ENCODE results near the gene SUPT5H.
"Not testable (repeated sequence)": the region's sequence is repeated elsewhere in the genome, so short reads cannot be mapped to it uniquely, and the experiment has no call there.

Gene SUPT5H

DNA sequence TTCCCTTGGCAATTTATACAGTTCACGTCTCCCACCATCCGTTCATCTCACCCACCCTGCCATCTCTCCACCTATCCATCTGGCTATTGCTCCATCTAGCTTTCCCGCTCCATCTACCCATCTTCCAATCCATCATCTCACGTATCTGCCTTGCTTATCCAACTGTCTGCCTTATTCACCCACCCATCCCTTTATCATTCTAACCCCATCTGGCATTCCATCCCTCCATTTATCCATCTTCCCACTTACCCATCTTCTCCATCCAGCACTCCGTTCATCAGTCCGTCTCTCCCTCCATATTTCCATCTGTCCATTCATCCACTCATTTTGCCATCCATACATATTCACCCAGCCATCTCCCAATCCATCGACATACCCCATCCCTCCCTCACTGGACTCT, 19.6 kb upstream of the SUPT5H start:
- no peak for DNase-seq (ENCODE audit: low read depth)

DNA sequence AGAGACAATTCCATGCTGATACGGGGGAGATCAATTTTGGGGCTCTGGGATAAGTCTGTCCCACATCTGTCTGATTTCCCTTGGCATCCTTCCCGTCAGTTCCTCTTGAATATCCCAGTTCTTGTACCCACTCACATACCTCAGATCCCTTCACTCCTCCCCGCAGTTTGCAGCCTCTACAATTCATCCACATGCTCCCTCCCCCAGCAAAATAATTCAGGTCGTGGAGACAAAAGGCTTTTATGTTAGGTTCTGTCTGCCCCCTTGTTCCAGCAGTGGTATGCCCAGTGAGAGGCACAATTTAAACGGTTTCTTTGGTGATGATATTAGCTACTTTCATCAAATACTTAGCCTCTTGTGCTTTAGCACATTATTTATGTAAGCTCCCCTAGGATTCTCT, 19.2 kb upstream of the SUPT5H start:
- no peak for DNase-seq (ENCODE audit: low read depth)

DNA sequence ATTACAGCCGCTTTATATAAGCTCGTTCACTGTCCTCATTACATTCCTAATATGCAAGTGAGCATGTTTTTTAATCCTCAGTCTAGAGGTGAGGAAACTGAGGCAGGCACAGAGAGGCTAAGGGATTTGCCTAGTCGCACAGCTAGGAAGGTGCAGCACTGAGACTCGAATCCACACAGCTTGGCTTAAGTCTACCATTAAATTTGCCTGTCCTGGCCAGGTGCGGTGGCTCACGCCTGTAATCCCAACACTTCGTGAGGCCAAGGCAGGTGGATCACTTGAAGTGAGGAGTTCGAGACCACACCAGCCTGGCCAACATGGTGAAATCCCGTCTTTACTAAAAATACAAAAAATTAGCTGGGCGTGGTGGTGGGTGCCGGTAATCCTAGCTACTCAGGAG, 17.7 kb upstream of the SUPT5H start:
- DNase-seq (ENCODE audit: low read depth), result no peak

DNA sequence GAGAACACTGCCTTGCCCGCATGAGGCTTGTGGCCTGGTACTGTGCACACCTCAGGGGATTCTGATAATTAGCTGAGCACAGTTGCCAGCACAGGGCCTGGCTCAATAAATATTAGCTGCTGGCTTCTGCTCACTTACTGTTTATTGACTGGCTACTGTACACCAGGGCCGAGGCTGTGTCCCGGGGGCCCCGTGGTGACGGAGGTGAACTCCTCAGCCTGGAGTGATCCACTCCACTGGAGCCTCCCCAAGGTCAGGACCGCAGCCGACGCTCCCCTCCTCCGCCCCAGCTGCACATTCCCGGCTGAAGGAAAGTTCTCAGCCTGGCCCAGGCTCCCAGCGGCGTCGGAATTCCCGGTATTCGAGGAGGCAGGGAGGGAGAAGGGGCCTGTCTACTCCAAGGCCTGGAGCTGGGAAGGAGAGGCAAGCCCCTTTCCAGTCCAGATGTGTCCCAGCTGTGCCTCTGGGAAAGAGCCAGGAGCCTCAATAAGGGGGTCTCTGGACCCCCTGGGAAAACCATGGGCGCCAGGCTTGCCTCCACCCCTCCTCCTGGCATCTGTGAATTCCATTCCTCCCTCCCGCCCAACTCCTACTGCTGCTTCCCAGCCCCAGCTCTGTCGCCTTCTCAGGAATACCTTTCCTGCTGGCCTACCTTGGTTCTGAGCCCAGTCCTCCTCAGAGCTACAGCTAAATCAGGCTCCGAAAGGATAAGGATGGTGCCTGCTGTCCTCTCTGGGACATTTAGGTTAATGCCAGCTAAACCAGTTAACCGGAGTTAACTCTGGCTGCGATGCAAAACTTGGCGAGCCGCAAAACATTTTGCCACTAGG, 16.9 kb upstream of the SUPT5H start:
- no peak for DNase-seq (ENCODE audit: low read depth)

DNA sequence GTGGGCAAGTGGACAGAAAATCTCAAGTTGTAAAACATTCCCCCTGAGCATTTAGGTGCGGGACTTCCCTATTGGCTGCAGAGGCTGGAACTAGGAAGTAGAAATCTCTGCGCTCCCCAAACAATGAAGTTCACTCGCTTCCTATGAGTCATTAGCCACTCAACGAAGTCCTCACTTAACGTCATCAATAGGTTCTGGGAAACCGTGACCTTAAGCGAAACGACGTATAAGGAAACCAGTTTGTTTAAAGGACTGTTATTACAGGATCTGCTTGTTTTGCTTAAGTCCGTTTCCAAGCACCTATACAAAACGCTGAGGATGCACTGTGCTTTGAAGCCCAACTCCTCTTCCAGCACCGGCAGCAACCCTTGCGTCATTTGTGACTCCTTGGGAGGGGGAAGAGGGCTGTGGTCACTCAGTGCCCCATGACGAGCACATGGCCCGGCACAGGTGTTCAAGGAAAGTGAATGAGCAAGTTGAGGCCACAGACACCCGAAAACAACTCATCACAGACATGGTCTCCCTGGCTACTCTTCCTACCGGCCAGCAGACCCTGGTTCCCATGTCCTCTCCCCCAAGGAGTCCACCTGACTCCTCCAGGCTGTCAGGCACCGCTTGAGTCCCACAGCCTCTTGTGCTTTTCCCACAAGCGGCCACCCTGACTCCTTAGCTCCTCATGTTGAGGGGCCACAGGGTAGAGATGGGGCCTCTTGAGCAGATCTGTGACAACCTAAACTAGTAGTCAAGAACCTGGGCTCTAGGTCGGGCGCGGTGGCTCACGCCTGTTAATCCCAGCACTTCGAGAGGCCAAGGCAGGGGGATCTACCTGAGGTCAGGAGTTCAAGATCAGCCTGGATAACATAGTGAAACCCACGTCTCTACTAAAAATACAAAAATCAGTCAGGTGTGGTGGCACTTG, 14.4 kb upstream of the SUPT5H start:
- DNase-seq (ENCODE audit: low read depth), result no peak

DNA sequence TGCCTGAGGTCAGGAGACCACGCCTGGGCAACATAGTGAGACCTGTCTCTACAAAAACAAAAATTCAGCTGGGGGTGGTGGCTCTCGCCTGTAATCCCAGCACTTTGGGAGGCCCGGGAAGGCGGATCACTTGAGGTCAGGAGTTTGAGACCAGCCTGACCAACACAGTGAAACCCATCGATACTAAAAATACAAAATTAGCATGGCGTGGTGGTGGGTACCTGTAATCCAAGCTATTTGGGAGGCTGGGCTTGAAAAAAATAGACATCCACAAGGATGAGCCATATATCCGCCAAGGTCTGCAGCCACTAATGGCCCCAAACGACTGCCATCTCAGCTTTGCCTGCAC, 12.7 kb upstream of the SUPT5H start:
- no peak for DNase-seq (ENCODE audit: low read depth)

DNA sequence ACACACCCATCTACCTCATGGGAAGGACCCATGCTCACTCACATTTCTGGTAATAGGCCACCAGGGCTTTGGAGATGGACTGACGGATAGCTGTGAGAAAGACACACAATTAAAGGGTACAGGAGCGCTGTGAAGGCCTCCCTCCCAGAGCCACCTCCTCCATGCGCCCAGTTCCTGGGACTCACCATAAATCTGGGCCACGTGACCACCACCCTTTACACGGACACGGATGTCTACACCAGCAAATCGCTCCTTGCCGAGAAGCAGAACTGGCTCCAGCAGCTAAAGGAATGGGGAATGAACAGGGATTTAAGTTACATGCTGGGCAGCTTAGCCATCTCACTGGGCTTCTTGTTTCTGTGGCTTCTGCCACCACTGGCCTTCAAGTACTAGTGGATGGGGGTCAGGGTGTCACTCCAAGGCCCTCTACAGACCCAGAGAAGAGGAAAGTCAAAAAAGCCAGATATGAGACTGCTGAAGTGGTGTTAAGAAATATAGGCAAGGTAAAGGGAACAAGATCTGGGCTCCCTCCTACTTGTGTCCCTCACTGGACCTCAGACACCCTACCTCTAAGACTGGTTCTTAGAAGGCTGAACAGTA, 11.8 kb upstream of the SUPT5H start:
- DNase-seq (ENCODE audit: low read depth), result no peak

DNA sequence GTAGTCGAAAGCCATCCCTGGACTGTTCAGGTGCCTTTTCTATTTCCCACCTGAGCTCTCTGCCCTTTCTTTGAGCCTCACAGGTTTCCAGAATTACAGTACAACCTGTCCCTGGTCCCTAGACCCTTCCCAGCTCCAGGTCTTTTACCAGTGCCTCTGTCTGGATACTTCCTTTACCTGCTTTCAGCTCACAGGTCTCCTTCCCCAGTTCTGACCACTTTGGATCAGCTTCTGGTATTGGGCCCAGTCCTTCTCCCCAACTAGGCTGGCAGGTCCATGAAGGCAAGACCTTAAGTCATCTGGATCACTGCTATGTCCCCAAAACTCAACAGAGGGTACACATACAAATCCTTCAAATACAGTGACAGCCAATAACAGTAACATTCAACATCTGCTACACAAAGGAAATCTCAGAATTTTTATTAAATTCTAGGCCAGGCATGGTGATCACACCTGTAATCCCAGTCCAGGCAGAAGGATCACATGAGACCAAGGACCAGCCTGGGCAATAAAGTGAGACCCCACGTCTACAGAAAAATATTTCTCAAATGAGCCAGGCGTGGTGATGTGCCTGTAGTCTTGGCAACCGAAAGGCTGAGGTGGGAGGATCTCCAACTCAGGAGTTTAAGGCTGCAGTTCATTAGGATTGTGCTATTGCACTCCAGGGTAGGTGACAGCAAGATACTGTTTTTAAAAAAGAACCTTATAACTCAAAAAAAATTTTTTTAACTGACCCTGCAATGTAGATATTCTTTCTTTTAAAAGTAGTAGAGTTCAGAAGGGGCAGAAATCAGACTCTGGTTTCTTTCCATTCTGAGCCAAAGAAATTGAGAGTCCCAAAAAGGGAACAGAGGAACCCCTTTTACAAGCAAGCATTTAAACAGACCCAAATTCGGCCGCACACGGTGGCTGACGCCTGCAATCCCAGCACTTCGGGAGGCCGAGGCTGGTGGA, 11.0 kb upstream of the SUPT5H start:
- DNase-seq (ENCODE audit: low read depth), result no peak

DNA sequence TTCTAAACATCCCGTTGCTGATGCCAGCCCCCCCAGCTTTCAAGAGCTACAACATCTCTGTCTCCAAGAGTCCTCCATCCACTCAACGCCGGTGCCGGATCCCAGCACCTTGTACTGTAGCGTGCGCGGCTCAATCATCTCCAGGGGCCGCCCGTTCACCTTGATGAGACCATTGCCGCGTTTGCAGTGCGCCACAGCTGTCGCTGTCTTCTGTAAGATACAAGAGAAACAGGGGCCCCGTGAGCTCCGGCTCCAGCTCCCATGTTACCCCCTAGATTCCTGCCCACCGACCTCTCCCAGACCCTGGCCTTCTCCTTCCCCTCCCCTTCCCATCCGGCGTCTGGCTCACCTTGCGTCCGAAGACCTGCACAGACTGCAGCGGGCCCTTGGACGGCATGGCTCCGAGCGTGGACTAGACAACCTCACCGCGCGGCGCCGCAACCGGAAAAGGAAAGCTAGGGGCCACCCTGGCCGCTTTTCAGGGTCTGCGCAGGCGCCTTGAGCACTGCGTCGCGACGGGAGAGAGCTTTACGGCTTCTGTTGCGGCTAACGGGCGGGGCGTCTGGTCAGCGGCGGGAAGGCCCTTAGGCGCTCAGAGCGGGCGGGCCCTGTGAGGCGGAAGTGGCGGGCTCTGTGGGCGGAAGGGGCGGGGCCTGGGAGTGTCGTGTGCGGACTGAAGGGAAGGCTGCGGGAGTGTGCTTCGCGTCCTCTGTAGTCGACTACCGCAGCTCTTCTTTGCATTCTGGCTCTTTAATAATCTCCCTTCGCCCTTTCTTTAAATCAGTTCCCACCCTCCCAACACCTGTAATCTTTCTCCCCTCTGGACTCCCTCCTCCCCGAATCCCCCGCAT, 9.7 kb upstream of the SUPT5H start, which contains the start of gene RPS16:
TSS of gene RPS16 (minus strand) at position 451 of the 851 bp plus-strand sequence. CDS start at position 397, 54 bp downstream.
- DNase-seq (ENCODE audit: low read depth), result peak; percentile 98

DNA sequence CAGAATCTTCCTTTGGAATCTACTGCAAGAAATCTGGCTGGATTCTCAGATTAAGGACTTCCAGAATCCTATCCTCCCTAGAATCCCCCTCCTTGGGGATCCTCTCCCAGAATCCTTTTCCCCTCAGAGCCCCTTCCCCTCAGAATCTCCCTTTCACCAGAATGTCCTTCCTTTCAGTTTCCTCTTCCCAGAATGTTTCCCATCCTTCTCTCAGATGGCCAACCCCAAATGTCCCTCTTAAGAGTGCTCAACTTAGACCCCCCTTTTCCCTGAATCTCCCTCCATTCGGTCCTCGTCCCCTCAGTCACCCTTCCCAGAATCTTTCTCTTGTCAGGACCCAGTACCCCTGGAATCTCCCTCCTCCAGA, 9.0 kb upstream of the SUPT5H start:
- no peak for DNase-seq (ENCODE audit: low read depth)

DNA sequence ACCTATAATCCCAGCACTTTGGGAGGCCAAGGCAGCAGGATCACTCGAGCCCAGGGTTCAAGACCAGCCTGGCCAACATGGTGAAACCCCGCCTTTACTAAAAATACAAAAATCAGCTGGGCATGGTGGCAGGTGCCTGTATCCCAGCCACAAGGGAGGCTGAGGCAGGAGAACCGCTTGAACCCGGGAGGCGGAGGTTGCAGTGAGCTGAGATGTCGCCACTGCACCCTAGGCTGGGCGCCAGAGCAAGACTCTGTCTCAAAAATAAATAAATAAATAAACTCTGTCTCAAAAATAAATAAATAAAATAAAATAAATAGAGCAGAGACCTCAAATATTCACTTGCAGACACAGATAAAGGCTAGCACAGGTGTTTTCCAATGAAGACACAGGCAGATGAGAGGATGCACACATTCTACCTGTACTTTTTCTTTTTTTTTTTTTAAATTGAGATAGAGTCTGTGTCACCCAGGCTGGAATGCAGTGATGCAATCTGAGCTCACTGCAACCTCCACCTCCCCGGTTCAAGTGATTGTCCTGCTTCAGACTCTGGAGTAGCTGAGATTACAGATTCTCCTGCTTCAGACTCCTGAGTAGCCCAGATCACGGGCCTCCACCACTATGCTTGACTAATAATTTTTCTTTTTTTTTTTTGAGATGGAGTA, 7.0 kb upstream of the SUPT5H start:
- DNase-seq (ENCODE audit: low read depth), result no peak

DNA sequence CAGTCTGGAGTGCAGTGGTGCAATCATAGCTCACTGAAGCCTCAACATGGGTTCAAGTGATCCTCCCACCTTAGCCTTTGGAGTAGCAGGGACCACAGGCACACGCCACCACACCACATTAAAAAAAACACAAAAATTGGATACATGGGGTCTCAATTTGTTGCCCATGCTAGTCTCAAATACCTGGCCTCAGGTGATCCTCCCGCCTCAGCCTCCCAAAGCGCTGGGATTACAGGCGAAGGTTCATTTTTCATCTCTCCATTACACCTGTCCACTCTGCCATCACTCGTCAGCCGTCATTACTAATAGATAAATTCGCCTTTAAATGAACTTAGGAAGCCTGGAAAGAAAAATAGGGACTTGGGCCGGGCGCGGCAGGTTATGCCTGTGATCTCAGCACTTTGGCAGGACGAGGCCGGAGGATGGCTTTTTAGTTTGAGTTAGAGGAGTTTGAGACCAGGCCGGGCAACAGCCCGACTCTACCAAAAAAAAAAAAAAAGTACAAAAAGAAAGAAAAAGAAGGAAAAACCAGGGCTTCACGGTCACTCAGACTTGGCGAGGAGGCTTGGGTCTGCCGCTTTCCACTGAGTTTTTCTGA, 685 bp upstream of the SUPT5H start:
- DNase-seq (ENCODE audit: low read depth), result no peak

DNA sequence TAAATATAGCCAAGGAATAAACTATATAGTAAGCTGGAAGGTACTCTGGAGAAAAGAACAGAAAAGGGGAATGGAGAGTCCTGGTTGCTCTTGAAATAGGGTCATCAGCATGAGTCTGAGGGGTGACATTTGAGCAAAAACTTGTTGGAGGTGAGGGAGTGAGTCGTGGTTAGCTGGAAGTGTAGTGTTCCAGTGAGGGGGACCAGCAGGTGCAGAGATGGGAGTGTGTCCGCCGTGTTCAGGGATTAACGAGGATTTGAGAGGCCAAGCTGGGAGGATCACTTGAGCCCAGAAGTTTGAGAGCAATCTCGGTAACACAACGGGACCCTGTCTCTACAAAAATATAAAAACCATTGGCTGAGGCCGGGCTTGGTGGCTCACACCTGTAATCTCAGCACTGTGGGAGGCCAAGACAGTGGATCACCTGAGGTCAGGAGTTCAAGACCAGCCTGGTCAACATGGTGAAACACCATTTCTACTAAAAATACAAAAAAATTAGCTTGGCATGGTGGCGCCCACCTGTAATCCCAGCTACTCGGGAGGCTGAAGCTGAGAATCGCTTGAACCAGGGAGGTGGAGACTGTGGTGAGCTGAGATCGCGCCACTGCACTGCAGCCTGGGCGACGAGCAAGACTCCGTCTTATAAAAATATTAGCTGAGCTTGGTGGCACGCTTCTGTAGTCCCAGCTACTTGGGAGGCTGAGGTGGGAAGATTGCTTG, 1.1 kb downstream of the SUPT5H start:
- no peak for DNase-seq (ENCODE audit: low read depth)

DNA sequence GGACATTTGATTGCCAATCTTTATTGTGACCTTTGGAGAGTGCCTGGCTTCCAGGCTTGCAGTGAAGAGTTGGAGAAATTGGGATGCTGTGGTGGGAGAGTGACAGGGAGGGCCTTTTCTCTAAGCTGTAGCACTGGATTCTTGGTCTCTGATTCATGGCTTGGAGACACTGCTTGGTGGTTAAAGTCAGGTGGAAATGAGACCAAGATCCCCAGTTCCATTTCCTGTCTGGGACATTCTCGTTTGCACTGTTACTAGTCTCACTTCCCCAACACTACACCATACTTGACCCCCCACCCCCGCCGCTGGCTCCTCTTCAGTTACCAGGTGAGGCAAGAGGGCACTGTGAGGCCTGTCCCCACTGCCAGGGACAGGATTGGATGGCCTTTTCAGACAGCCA, 2.9 kb downstream of the SUPT5H start:
- no peak for DNase-seq (ENCODE audit: low read depth)

DNA sequence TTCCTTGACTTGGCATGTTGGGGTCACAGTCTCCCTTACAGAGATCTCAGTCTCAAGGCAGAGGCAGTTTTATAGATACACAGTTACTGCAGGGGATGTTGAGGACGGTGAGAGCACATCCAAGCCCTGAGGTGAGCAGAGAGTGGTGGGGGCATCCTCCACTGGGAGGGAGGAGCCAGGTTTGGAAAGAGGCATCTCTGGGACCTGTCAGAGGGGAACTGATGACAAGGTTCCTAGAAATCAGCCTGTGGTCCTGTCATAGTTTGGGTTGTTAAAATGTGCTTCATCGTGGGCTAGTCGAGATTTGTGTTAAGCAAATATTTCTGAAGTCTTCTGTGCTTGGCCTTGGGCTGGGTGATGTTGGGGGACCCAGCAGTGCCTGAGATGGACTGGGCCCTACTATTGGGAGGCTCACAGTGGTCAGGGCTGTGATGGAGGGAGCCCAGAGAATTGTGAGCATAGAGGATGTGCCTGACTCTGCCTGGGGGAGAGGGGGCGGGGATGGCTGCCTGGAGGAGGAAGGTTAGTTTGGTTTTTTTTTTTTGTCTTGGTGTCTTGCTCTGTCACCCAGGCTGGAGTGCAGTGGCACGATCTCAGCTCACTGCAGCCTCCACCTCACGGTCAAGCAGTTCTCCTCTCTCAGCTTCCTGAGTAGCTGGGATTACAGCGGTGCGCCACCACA, 3.9 kb downstream of the SUPT5H start:
- DNase-seq (ENCODE audit: low read depth), result no peak

DNA sequence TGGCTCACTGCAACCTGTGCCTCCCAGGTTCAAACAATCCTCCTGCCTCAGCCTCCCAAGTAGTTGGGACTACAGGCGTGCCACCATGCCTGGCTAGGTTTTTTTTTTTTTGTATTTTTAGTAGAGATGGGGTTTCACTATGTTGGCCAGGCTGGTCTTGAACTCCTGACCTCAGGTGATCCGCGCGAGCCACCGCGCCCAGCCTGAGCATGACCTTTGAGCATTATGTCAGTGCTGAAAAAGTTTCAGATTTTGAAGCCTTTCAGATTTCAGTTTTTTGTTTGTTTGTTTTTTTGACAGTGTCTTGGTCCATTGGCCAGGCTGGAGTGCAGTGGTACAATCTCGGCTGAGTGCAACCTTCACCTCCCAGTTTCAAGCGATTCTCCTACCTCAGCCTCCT, 5.9 kb downstream of the SUPT5H start:
- not testable (repeated sequence) for DNase-seq (ENCODE audit: low read depth)

DNA sequence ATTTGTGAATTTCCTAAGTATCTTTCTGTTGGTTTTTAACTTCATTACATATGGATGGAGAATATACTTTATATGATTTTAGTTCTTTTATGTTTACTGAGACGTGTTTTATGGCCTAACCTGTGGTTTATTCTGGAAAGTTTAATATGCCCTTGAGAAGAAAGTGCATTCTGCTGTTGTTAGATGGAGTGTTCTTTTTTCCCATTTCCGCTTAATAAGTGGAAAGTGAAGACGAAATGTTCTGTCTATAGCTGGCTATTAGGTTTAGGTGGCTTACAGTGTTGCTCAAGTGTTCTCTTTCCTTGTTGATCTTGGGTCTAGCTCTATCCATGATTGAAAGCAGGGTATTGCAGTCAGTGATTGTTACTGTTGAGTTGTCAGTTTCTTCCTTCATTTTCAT, 18.0 kb downstream of the SUPT5H start:
- DNase-seq (ENCODE audit: low read depth), result no peak

DNA sequence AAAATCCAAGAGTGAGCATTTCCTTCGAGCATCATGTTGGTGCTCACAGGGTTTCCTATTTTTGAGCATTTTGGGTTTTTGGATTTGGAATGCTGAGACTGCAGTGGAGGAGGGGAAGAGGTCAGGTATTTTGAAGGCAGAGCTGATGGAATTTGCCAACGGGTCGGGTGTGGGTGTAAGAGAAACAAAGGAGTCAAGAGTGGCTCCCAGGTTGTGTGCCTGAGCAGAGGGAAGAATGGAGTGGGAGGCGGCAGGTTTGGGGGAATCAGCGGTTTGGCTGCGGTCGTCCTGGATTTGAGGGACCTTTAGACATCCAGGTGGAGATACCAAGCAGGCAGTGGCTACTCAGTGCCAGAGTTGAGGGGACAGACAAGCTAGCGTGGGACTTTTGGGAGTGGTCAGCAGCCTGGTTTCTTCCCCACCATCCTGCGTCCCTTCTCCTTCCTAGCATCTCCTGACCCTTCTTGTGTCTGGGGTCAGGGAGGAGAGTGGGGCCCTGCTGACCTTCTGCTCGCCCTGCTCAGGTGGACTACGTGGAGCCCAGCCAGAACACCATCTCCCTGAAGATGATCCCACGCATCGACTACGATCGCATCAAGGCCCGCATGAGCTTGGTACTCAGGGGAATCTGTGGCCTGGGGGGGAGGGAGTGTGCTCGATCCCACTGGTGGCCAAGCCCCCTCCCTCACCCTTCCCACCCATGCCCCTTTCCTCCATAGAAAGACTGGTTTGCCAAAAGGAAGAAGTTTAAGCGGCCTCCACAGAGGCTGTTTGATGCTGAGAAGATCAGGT, 20.8 kb downstream of the SUPT5H start:
- DNase-seq (ENCODE audit: low read depth), result no peak
